HepG2 (cell line): ENCODE results near the gene ATP6V0E1. TPM values are rescaled to one million over a fixed set of nuclear protein-coding genes. Genes with fewer than 3 reads are reported as not detected.

ENCODE experiments used
- ATRX ChIP-seq: sonication (generic); formaldehyde crosslinking; IDR thresholded peaks from 2 replicates; pipeline ENCODE4 v1.4.0; 2020; ENCODE audit warnings: missing genetic modification reagents, borderline replicate concordance
- CHD2 ChIP-seq: IDR thresholded peaks from 2 replicates; pipeline ENCODE4 v1.6.1; 2011; ENCODE audit warnings: low read depth, low read length, improper control_type of control experiment
- CREBL2 ChIP-seq: sonication (generic); formaldehyde crosslinking; IDR thresholded peaks from 2 replicates; pipeline ENCODE4 v1.8.1; 2023; ENCODE audit warnings: missing genetic modification reagents, mild to moderate bottlenecking, borderline replicate concordance
- FOXJ3 ChIP-seq: sonication (generic); formaldehyde crosslinking; IDR thresholded peaks from 2 replicates; pipeline ENCODE4 v1.4.0; 2020; ENCODE audit warnings: missing genetic modification reagents, mild to moderate bottlenecking, borderline replicate concordance
- HBP1 ChIP-seq: IDR thresholded peaks from 2 replicates; pipeline ENCODE4 v1.6.1; 2016; ENCODE audit warnings: low read depth, control low read depth
- MLLT10 ChIP-seq: sonication (generic); formaldehyde crosslinking; IDR thresholded peaks from 2 replicates; pipeline ENCODE4 v1.4.0; 2020; ENCODE audit warnings: missing genetic modification reagents
- PHF20 ChIP-seq: sonication (generic); formaldehyde crosslinking; IDR thresholded peaks from 2 replicates; pipeline ENCODE4 v1.5.0; 2020; ENCODE audit warnings: mild to moderate bottlenecking, missing genetic modification reagents
- SMAD9 ChIP-seq: sonication (generic); formaldehyde crosslinking; IDR thresholded peaks from 2 replicates; pipeline ENCODE4 v1.5.1; 2020; ENCODE audit warnings: mild to moderate bottlenecking, missing genetic modification reagents
- ZBTB44 ChIP-seq: sonication (generic); formaldehyde crosslinking; IDR thresholded peaks from 2 replicates; pipeline ENCODE4 v1.4.0; 2020; ENCODE audit warnings: missing genetic modification reagents
- ZEB1 ChIP-seq: IDR thresholded peaks from 2 replicates; pipeline ENCODE4 v1.6.1; 2012; ENCODE audit warnings: mild to moderate bottlenecking, low read depth, inconsistent platforms; ENCODE audit not compliant: insufficient replicate concordance
- ZFP37 ChIP-seq: sonication (generic); formaldehyde crosslinking; IDR thresholded peaks from 2 replicates; pipeline ENCODE4 v1.4.0; 2020; ENCODE audit warnings: missing genetic modification reagents, borderline replicate concordance
- ZGPAT ChIP-seq: IDR thresholded peaks from 2 replicates; pipeline ENCODE4 v1.6.1; 2016; ENCODE audit warnings: mild to moderate bottlenecking
- ZNF136 ChIP-seq: sonication (generic); formaldehyde crosslinking; IDR thresholded peaks from 2 replicates; pipeline ENCODE4 v1.8.1; 2022; ENCODE audit warnings: low read depth, mild to moderate bottlenecking, moderate library complexity, missing genetic modification reagents
- ZNF496 ChIP-seq: sonication (generic); formaldehyde crosslinking; IDR thresholded peaks from 2 replicates; pipeline ENCODE4 v1.8.1; 2023; ENCODE audit warnings: mild to moderate bottlenecking, moderate library complexity, missing genetic modification reagents; ENCODE audit not compliant: insufficient replicate concordance
- ZNF556 ChIP-seq: sonication (generic); formaldehyde crosslinking; IDR thresholded peaks from 2 replicates; pipeline ENCODE4 v1.4.0; 2020; ENCODE audit warnings: mild to moderate bottlenecking, missing genetic modification reagents, borderline replicate concordance
- ZNF749 ChIP-seq: sonication (generic); formaldehyde crosslinking; IDR thresholded peaks from 2 replicates; pipeline ENCODE4 v1.8.0; 2022; ENCODE audit warnings: mild to moderate bottlenecking, missing genetic modification reagents, moderate library complexity, borderline replicate concordance
- ZNF781 ChIP-seq: sonication (generic); formaldehyde crosslinking; IDR thresholded peaks from 2 replicates; pipeline ENCODE4 v1.5.1; 2020; ENCODE audit warnings: borderline replicate concordance, mild to moderate bottlenecking, missing genetic modification reagents; ENCODE audit errors: not compliant biosample characterization
- ZNF878 ChIP-seq: sonication (generic); formaldehyde crosslinking; IDR thresholded peaks from 2 replicates; pipeline ENCODE4 v1.8.1; 2023; ENCODE audit warnings: mild to moderate bottlenecking, missing genetic modification reagents, moderate library complexity
- ZSCAN22 ChIP-seq: sonication (generic); formaldehyde crosslinking; IDR thresholded peaks from 2 replicates; pipeline ENCODE4 v1.4.0; 2020; ENCODE audit warnings: mild to moderate bottlenecking, missing genetic modification reagents
- polyA plus RNA-seq, 8 experiments: library from polyadenylated mRNA; depleted of rRNA in 3 of 8; stranded (reverse) in 7 of 8; unstranded in 1 of 8; fragments of >200 nt; fragmentation: Illumina TruSeq in 4 of 8; extraction: Trizol in 4 of 8; gene quantifications; 2 replicates each; pipeline versions ENCODE4 v1.2.1 to v1.2.3, GENCODE V29; 2011 to 2016; ENCODE audit warnings: low read depth in 4 of 8, missing spikeins in 1 of 8, mixed read lengths in 1 of 8; ENCODE audit not compliant: insufficient read depth in 1 of 8
- total RNA-seq, 5 experiments: library from RNA; depleted of rRNA; stranded (reverse); fragments of >200 nt; fragmentation: Illumina TruSeq; extraction: Trizol; gene quantifications; 2 replicates each; pipeline ENCODE4 v1.2.3, GENCODE V29; 2016; ENCODE audit warnings: low read depth in 1 of 5
- TF ChIP-seq, protein P1 (sequence below): sonication (generic); formaldehyde crosslinking; IDR thresholded peaks from 2 replicates; pipeline ENCODE4 v1.5.0; 2020; ENCODE audit warnings: missing genetic modification reagents
- TF ChIP-seq, protein P2 (sequence below): sonication (generic); formaldehyde crosslinking; IDR thresholded peaks from 2 replicates; pipeline ENCODE4 v1.5.0; 2020; ENCODE audit warnings: missing genetic modification reagents, mild to moderate bottlenecking, borderline replicate concordance

The ATP6V0E1 gene
- total and polyA plus RNA-seq, 2 of the 13 experiments (the other 11 are each of a cell fraction or from before 2014, with no cell fraction given) = 143 to 215 TPM

GRCh38 chr5:173057062-173057924 lies 73.7 kb downstream of the ATP6V0E1 start (continued):
- TF ChIP-seq ZBTB44 (CRISPR knock-in tag) (no peak), ZNF749 (CRISPR knock-in tag) (no peak), CHD2 (0 out of 2 replicates have a peak, but pooled peaks have one; percentile 50), CREBL2 (no peak), MLLT10 (CRISPR knock-in tag) (no peak), ZNF556 (CRISPR knock-in tag) (0 out of 2 replicates have a peak, but pooled peaks have one; percentile 51), ZNF496 (CRISPR knock-in tag) (no peak), ZNF136 (CRISPR knock-in tag) (no peak), ZFP37 (CRISPR knock-in tag) (no peak), SMAD9 (no peak), FOXJ3 (no peak), ZEB1 (no peak), ZSCAN22 (CRISPR knock-in tag) (no peak), ZNF878 (CRISPR knock-in tag) (no peak), ZGPAT (CRISPR knock-in tag) (peak; percentile 45; the same call in 1 of the 2 replicates), HBP1 (peak; percentile 71; the same call in 1 of the 2 replicates), ZNF781 (CRISPR knock-in tag) (peak; percentile 82), ATRX (CRISPR knock-in tag) (no peak), PHF20 (CRISPR knock-in tag) (peak; percentile 76)
- TF ChIP-seq, protein P1, sequence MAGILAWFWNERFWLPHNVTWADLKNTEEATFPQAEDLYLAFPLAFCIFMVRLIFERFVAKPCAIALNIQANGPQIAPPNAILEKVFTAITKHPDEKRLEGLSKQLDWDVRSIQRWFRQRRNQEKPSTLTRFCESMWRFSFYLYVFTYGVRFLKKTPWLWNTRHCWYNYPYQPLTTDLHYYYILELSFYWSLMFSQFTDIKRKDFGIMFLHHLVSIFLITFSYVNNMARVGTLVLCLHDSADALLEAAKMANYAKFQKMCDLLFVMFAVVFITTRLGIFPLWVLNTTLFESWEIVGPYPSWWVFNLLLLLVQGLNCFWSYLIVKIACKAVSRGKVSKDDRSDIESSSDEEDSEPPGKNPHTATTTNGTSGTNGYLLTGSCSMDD = no peak
- TF ChIP-seq, protein P2, sequence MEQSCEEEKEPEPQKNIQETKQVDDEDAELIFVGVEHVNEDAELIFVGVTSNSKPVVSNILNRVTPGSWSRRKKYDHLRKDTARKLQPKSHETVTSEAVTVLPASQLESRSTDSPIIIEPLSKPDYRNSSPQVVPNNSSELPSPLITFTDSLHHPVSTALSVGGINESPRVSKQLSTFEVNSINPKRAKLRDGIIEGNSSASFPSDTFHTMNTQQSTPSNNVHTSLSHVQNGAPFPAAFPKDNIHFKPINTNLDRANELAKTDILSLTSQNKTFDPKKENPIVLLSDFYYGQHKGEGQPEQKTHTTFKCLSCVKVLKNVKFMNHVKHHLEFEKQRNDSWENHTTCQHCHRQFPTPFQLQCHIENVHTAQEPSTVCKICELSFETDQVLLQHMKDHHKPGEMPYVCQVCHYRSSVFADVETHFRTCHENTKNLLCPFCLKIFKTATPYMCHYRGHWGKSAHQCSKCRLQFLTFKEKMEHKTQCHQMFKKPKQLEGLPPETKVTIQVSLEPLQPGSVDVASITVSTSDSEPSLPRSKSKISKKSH (CRISPR knock-in tag) = no peak
